ENCODE measurements around the gene POLR1A. TPM values are rescaled to one million over a fixed set of nuclear protein-coding genes. Genes with fewer than 3 reads are reported as not detected.
A peak's percentile ranks its signal among the peaks of the same experiment; 100 is the strongest.

Gene POLR1A
- total RNA-seq, 6 donors from 2014 or later = 12.0 to 25.8 (median 22.1) TPM

DNA sequence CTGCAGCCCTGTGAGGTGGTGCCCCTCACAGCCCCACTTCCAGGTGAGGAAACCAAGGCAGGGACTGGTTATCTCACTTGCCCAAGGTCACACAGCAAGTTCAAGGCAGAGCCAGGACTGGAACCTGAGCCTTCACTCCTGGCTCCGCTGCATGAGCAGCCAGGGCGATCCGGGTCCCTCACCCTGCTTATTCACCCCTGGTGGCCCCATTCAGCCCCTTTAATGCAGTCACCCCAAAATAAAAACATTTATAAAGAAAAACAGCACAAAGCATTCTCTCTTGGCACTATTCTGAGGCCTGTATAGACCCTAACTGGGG is 57.3 kb downstream of the POLR1A start:
- H3K36me3 ChIP-seq = peaks cover 5 to 96% (median 63%) of the 10 kb centered on the region in 4 donors

DNA sequence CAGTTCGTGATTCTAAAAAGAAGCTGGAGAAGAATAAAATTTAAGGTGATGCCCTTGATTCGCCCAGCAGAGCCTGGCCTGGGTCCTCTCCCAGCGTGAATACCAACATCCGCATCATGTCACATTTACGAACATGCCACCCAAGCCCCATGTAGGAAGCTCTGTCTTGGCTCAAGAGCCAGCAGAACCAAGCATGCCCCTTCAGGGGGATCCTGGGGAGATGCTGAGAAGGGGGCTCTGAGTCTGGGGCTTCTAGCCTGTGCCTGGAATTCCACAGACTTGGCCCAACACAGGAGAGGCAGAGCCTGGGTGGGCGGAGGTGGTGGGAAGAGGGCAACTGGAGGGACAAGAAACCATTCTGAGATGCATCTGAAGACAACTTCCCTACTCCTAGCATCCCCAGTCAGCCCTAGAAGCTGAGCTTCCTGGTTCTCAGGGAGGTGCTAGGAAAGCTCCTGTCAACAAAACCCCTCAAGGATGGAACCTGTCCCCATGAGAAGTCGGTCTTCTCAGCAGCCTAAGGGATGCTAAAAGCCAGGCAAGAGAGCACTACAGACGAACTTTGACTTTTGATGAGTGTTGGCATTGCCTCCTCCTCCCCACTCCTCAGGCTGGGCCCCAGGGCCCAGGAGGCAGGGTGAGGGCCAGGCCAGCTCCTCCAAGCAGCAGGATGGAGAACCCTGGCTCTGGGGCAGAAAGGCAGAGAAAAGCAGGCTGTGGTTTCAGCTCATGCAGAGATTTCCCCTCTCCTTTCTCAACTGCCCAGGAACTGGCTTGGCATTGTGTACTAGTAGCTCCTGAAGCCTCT is 57.9 kb downstream of the POLR1A start:
- ATAC-seq (ENCODE audit: low FRiP score in 2 of 2) = no peak
- H3K9me3 ChIP-seq = no peaks in the 10 kb centered on the region
- peaks cover 4 to 96% (median 64%) of the 10 kb centered on the region in 4 donors for H3K36me3 ChIP-seq
- H3K27ac ChIP-seq = no peak overlapping the region
- H3K4me1 ChIP-seq = peaks cover 0 to 4% (median 0%) of the 10 kb centered on the region in 4 donors
- no peaks in the 10 kb centered on the region for H3K27me3 ChIP-seq
- TF ChIP-seq EP300 (IDR thresholded peaks at IDR 0.05) (no peak), POLR2AphosphoS5 (IDR thresholded peaks at IDR 0.05) (no peak), POLR2A (IDR thresholded peaks at IDR 0.05) (no peak)
- DNase-seq = no peak
- 91% methylated on average over 8 of the region's 8 CpGs for WGBS, 2 donors
- no peak overlapping the region for H3K4me3 ChIP-seq

More for the DNA sequence above, 57.3 kb downstream of the POLR1A start:
- H3K9me3 ChIP-seq = no peaks in the 10 kb centered on the region
- ATAC-seq (ENCODE audit: low FRiP score in 2 of 2) = no peak
- 93 to 100% methylated on average over 3 of the region's 3 CpGs for WGBS, 2 donors
- H3K27me3 ChIP-seq = no peaks in the 10 kb centered on the region
- H3K4me1 ChIP-seq = peaks cover 0 to 4% (median 0%) of the 10 kb centered on the region in 4 donors
- no peak for DNase-seq
- no peak for TF ChIP-seq EP300 (IDR thresholded peaks at IDR 0.05)
- no peak for TF ChIP-seq POLR2AphosphoS5 (IDR thresholded peaks at IDR 0.05)
- TF ChIP-seq POLR2A (IDR thresholded peaks at IDR 0.05) = no peak
- TF ChIP-seq, protein P1, sequence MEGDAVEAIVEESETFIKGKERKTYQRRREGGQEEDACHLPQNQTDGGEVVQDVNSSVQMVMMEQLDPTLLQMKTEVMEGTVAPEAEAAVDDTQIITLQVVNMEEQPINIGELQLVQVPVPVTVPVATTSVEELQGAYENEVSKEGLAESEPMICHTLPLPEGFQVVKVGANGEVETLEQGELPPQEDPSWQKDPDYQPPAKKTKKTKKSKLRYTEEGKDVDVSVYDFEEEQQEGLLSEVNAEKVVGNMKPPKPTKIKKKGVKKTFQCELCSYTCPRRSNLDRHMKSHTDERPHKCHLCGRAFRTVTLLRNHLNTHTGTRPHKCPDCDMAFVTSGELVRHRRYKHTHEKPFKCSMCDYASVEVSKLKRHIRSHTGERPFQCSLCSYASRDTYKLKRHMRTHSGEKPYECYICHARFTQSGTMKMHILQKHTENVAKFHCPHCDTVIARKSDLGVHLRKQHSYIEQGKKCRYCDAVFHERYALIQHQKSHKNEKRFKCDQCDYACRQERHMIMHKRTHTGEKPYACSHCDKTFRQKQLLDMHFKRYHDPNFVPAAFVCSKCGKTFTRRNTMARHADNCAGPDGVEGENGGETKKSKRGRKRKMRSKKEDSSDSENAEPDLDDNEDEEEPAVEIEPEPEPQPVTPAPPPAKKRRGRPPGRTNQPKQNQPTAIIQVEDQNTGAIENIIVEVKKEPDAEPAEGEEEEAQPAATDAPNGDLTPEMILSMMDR (IDR thresholded peaks at IDR 0.05) = no peak
- H3K27ac ChIP-seq = peak overlapping the region in 1 of 4 donors; percentile 8
- H3K4me3 ChIP-seq = no peak overlapping the region

DNA sequence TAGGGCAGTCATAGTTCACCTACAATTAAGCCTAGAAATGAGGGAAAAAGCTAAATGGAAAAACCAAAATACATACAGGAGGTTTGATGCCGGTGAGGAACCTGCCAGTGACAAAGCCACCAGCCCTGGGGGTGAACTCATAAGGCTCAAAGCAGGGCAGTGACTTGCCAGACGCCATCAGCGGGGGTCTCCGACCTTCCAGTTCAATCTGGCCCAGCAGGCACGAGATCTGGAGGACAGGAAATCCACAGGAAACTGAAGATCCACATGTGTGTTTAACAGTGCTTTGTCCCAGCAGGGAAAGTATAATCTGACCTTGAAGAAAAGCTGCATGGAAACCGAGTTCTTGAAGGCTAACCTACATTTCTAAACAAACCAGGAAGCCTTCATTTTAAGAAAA is 60.1 kb downstream of the POLR1A start:
- H3K27ac ChIP-seq = no peak overlapping the region
- no peaks in the 10 kb centered on the region for H3K27me3 ChIP-seq
- H3K36me3 ChIP-seq = peaks cover 0 to 92% (median 61%) of the 10 kb centered on the region in 4 donors
- peaks cover 0 to 4% (median 0%) of the 10 kb centered on the region in 4 donors for H3K4me1 ChIP-seq
- no peak overlapping the region for H3K4me3 ChIP-seq
- ATAC-seq (ENCODE audit: low FRiP score in 2 of 2) = no peak
- H3K9me3 ChIP-seq = no peaks in the 10 kb centered on the region
- DNase-seq = no peak
- no peak for TF ChIP-seq EP300 (IDR thresholded peaks at IDR 0.05)
- no peak for TF ChIP-seq POLR2AphosphoS5 (IDR thresholded peaks at IDR 0.05)
- TF ChIP-seq, protein P1 (IDR thresholded peaks at IDR 0.05) = no peak
- TF ChIP-seq POLR2A (IDR thresholded peaks at IDR 0.05) = no peak
- WGBS, 2 donors = 76 to 77% methylated on average over 6 of the region's 6 CpGs

DNA sequence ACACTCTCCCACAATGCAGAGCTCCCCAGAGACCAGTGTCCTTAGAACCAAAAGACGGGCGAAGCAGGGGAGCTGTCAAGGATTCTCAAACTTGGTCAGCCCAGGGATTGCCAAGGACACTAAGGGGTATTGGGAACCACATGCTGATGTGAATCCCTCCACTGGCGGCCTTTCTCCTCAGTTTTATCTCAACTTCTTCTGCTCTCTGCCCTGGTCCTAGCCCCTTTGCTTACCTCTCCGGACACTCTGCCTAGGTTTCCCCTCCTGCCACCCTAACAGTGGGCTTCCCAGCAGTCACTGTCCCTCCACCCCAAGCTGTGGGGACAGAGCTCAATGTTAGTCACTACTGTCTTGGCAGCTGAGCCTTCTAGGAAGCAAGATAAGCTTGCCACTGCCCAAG is 61.1 kb downstream of the POLR1A start:
- peaks cover 0 to 4% (median 0%) of the 10 kb centered on the region in 4 donors for H3K4me1 ChIP-seq
- no peaks in the 10 kb centered on the region for H3K27me3 ChIP-seq
- no peaks in the 10 kb centered on the region for H3K9me3 ChIP-seq
- 96% methylated on average over 4 of the region's 4 CpGs for WGBS, 2 donors
- peaks cover 0 to 95% (median 65%) of the 10 kb centered on the region in 4 donors for H3K36me3 ChIP-seq
- no peak for ATAC-seq (ENCODE audit: low FRiP score in 2 of 2)
- H3K4me3 ChIP-seq = no peak overlapping the region
- TF ChIP-seq EP300 (IDR thresholded peaks at IDR 0.05) (no peak), POLR2AphosphoS5 (IDR thresholded peaks at IDR 0.05) (no peak), POLR2A (IDR thresholded peaks at IDR 0.05) (no peak)
- TF ChIP-seq, protein P1 (IDR thresholded peaks at IDR 0.05) = no peak
- no peak overlapping the region for H3K27ac ChIP-seq
- no peak for DNase-seq

DNA sequence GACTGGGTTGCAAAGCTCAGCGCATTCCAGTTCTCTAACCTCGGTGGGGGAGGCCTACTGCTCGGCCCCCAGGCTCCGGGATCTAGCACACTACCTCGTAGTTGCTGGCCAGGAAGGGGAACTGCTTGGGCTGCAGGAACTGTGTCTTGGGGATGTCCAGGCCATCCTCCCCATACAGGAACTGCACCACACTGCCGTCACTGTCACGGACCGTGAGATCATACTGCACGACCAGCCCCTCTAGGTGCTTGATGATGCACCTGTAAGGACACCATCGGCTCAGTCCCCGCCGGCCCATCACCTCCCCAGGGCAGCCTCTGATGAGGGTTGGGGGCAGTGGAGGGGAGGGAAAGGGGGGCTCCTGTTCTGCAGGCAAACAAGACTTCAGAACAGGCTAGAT is 61.6 kb downstream of the POLR1A start:
- TF ChIP-seq POLR2A (IDR thresholded peaks at IDR 0.05) = no peak
- TF ChIP-seq, protein P1 (IDR thresholded peaks at IDR 0.05) = no peak
- TF ChIP-seq POLR2AphosphoS5 (IDR thresholded peaks at IDR 0.05) = no peak
- no peak for TF ChIP-seq EP300 (IDR thresholded peaks at IDR 0.05)
- Histone ChIP-seq H3K4me1 (peaks cover 0 to 9% (median under 1%) of the 10 kb centered on the region in 4 donors), H3K36me3 (peaks cover 0 to 95% (median 63%) of the 10 kb centered on the region in 4 donors), H3K27me3 (no peaks in the 10 kb centered on the region), H3K9me3 (no peaks in the 10 kb centered on the region), H3K4me3 (no peak overlapping the region), H3K27ac (no peak overlapping the region)
- DNase-seq = no peak
- WGBS, 2 donors = 94 to 100% methylated on average over 3 to 12 of the region's 12 CpGs
- no peak for ATAC-seq (ENCODE audit: low FRiP score in 2 of 2)

Measured in upper lobe of left lung (tissue), 6 donors.